ENCODE results near the gene P2RY11.

- TF ChIP-seq EZH2phosphoT487 (IDR thresholded peaks at IDR 0.05; ENCODE audit: borderline replicate concordance) (no peak), POLR2A (IDR thresholded peaks at IDR 0.05; ENCODE audit: borderline replicate concordance, extremely low read depth, insufficient read depth, insufficient read length) (no peak), SIN3A (IDR thresholded peaks at IDR 0.05; ENCODE audit: low read depth) (no peak), POLR2AphosphoS5 (IDR thresholded peaks at IDR 0.05; ENCODE audit: low read depth, low read length) (no peak), SP1 (IDR thresholded peaks at IDR 0.05; ENCODE audit: low read depth) (no peak), ELF1 (IDR thresholded peaks at IDR 0.05; ENCODE audit: borderline replicate concordance, low read depth) (no peak), SRF (IDR thresholded peaks at IDR 0.05; ENCODE audit: low read depth) (no peak), RAD21 (IDR thresholded peaks at IDR 0.05; ENCODE audit: low read depth) (no peak)
- TF ChIP-seq, protein P1, sequence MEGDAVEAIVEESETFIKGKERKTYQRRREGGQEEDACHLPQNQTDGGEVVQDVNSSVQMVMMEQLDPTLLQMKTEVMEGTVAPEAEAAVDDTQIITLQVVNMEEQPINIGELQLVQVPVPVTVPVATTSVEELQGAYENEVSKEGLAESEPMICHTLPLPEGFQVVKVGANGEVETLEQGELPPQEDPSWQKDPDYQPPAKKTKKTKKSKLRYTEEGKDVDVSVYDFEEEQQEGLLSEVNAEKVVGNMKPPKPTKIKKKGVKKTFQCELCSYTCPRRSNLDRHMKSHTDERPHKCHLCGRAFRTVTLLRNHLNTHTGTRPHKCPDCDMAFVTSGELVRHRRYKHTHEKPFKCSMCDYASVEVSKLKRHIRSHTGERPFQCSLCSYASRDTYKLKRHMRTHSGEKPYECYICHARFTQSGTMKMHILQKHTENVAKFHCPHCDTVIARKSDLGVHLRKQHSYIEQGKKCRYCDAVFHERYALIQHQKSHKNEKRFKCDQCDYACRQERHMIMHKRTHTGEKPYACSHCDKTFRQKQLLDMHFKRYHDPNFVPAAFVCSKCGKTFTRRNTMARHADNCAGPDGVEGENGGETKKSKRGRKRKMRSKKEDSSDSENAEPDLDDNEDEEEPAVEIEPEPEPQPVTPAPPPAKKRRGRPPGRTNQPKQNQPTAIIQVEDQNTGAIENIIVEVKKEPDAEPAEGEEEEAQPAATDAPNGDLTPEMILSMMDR (IDR thresholded peaks at IDR 0.05 in 2 of 3, conservative IDR thresholded peaks at IDR 0.05 in 1 of 3; ENCODE audit: borderline replicate concordance in 1 of 3, insufficient read depth in 1 of 3, low read depth in 2 of 3, low read length in 2 of 3), result no peak
Observed at GRCh38 chr19:10158485-10158884, 47.0 kb downstream of the P2RY11 start.
